NCI-H345 treated with DMSO at 0.1 percent for 48 hours (cell line): ENCODE data around the gene CCDC85C.

Source experiments
- DNase-seq: peaks from one replicate; lab custom pipeline; 2025; ENCODE audit not compliant: unreplicated experiment; lab: John Stamatoyannopoulos, UW

Gene CCDC85C

DNA sequence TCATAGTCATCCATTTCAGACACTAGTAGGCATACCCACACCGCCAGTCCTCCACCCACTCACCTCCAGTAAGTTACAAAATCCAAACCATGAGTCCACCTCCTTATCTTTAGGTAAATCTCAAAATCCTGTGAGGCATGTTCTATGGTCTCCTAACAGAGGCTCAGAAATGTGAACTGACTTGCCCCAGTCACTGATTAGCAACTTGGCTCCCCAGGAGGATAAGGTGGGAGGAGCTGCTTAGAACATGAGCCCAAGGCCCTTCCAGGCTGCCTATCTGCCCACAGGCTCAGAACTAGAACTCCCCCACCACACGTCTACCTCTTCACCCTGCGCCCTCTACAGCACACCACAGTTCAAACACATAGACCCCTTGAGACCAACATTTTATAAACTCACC, 143.2 kb downstream of the CCDC85C start:
- no peak for DNase-seq

DNA sequence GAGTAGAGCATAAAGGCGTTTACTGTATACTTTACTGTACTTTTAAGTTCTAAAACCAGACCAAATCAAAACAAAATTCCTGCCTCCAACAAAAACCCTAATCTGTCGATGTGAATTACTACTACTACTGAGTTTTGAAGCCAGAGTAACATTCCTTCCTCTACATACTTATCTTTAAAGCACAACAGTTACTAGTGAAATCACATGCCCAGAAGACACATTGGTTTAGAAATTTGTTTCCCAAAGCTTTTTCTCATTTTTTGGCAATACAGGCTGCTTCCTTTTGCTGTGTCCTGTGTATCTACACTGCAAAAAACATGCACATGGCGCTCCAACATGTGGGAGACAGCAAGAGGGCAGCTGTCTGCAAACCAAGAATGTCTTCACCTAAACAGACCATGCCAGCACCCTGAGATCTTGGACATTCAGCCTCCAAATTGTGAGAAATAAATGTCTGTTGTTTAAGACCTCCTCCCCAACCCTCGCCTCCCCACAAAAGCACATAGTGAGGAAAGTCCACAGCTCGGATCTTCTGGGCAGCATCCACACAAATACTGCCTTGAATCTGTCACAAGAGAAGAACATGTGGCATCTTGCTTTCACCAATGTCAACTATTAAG, 144.4 kb downstream of the CCDC85C start:
- DNase-seq = no peak

DNA sequence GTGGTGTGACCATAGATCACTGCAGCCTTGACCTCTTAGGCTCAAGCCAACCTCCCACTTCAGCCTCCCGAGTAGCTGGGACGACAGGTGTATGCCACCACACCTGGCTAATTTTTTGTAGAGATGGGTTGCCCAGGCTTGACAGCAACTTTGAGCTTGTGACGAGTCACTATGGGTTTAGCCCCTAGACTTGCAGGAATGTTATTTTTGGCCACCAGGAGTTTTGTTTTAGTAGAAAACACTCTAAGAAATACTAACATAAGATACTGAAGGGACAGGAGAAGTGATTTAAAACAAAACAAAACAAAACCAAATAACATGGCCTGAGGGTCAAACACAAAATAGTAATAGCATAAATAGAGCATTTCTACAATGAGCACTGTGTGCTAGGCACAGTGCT, 149.8 kb downstream of the CCDC85C start:
- no peak for DNase-seq

DNA sequence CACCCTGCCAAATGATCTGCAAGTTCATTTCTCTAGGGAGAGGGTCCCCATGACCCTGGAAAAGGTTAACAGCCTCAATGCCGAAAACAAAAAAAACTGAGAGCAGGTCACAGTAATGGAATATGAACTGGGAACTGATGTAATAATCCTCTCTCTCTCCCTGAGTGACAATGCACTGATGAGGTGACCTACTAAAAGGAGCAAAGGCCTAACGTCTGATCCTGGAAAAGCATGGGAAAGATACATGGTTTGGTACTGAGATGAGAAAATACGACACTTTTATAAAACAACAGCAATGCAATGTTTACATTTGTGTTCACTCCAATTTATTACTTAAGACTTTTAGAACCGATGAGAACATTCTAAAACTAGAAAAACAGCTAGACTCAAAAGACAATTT, 151.0 kb downstream of the CCDC85C start:
- DNase-seq = no peak

DNA sequence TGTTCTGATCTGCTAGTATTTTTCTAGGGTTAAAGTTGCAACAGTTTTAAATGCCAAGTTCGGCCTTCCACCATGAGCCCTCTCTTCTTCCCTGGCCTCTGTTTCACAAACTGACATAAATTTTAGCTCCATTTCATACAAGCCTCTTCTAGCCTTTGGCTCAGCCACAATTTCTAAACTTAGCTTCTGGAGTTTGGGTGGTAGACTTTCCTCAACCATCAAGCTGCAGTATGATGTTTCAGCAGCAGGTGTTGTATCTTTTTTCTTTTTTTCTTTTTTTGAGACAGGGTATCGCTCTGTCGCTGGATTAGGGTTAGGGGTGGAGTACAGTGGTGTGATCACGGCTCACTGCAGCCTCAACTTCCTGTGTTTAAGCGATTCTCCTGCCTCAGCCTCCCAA, 152.8 kb downstream of the CCDC85C start:
- no peak for DNase-seq

DNA sequence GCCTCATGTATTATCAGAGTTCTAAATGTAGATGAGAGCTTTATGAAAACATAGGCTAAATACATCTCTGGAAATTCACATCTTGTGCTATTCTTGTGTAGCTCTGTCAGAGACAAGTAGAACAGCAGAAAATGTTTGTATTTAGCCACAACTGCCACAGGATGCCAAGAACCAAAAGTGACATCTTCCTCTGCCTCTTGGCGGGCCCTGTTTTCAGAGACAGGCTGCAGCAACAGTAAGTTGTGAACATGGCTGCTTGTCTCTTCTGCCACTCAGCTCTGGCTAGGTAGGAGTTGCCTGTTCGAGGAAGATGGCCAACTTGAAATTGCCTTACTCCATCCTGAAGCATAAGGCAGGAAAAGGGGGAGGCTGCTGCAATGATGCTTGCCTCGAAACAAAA, 153.7 kb downstream of the CCDC85C start:
- no peak for DNase-seq
